BJ (cell line): ENCODE measurements around the gene ZCCHC7. TPM values are rescaled to one million over a fixed set of nuclear protein-coding genes. Genes with fewer than 3 reads are reported as not detected.
"Not testable (repeated sequence)": the region's sequence is repeated elsewhere in the genome, so short reads cannot be mapped to it uniquely, and the experiment has no call there.

Experiments
- CTCF ChIA-PET: fragments of 350-600 bp; formaldehyde crosslinking; extraction: SDS; loops from one replicate; lab custom pipeline; 2021; ENCODE audit warnings: antibody characterized with exemption, inconsistent platforms; lab: Yijun Ruan, JAX
- POLR2A ChIA-PET: fragments of 300-600 bp; sonication (Branson Sonifier 250); formaldehyde crosslinking; extraction: SDS; loops from one replicate; lab custom pipeline; 2021; ENCODE audit warnings: antibody characterized with exemption; lab: Charles Lee
- DNase-seq: peaks from one replicate; pipeline ENCODE4 v3.0.0-alpha.2; 2011; ENCODE audit warnings: low read depth
- H3K27me3 ChIP-seq: 2 replicates; pipeline ENCODE4 v1.6.0; 2011; ENCODE audit warnings: low read length; ENCODE audit not compliant: control insufficient read depth, insufficient read depth
- H3K36me3 ChIP-seq: 2 replicates; pipeline ENCODE4 v1.5.1; 2011; ENCODE audit warnings: low read length; ENCODE audit not compliant: control insufficient read depth, insufficient read depth
- H3K4me3 ChIP-seq: 2 replicates; pipeline ENCODE4 v1.5.1; 2011; ENCODE audit warnings: low read depth, mild to moderate bottlenecking, control low read depth, low read length
- CTCF ChIP-seq: IDR thresholded peaks from 2 replicates; pipeline ENCODE4 v1.5.1; 2011; ENCODE audit warnings: low read depth, mild to moderate bottlenecking, control low read depth, inconsistent platforms, low read length, moderate library complexity; ENCODE audit not compliant: insufficient read depth
- polyA plus RNA-seq: library from polyadenylated mRNA; depleted of rRNA; stranded (reverse); fragments of >200 nt; gene quantifications from 2 replicates; pipeline ENCODE4 v1.2.3, GENCODE V29; 2011

The ZCCHC7 gene
- polyA plus RNA-seq, 1 experiment, result 23.2 TPM

- POLR2A ChIA-PET, result no interaction called here
- TF ChIP-seq CTCF, result no peak
- no peaks in the 10 kb centered on the region for H3K27me3 ChIP-seq
- no peak for DNase-seq
- no peak overlapping the region for H3K4me3 ChIP-seq
- CTCF ChIA-PET, result no interaction called here
- H3K36me3 ChIP-seq, result peaks cover 2% of the 10 kb centered on the region; the same call in 1 of the 2 replicates
Observed at GRCh38 chr9:37157726-37158377, 37.5 kb downstream of the ZCCHC7 start.

GRCh38 chr9:37163299-37163698, 42.9 kb downstream of the ZCCHC7 start:
- CTCF ChIA-PET, result no interaction called here
- TF ChIP-seq CTCF, result no peak
- POLR2A ChIA-PET, result no interaction called here

GRCh38 chr9:37164335-37164734, 44.0 kb downstream of the ZCCHC7 start:
- H3K4me3 ChIP-seq, POLR2A ChIA-PET, H3K27me3 ChIP-seq, CTCF ChIA-PET, H3K36me3 ChIP-seq, DNase-seq: not testable (repeated sequence)

More at GRCh38 chr9:37163299-37163698, 42.9 kb downstream of the ZCCHC7 start:
- DNase-seq, result no peak
- Histone ChIP-seq H3K36me3 (no peaks in the 10 kb centered on the region), H3K4me3 (no peak overlapping the region), H3K27me3 (no peaks in the 10 kb centered on the region)

GRCh38 chr9:37165644-37166043, 45.3 kb downstream of the ZCCHC7 start:
- CTCF ChIA-PET, result no interaction called here
- no peak for DNase-seq
- TF ChIP-seq CTCF, result no peak
- POLR2A ChIA-PET, result no interaction called here
- H3K36me3 ChIP-seq, result no peaks in the 10 kb centered on the region
- no peak overlapping the region for H3K4me3 ChIP-seq
- no peaks in the 10 kb centered on the region for H3K27me3 ChIP-seq

- no peak for DNase-seq
- Histone ChIP-seq H3K36me3 (no peaks in the 10 kb centered on the region), H3K27me3 (no peaks in the 10 kb centered on the region), H3K4me3 (no peak overlapping the region)
- TF ChIP-seq CTCF, result no peak
- POLR2A ChIA-PET, result no interaction called here
- CTCF ChIA-PET, result no interaction called here
Observed at GRCh38 chr9:37167456-37168047, 47.2 kb downstream of the ZCCHC7 start.
